ENCODE data around the gene AKT3.

AKT3 gene

DNA sequence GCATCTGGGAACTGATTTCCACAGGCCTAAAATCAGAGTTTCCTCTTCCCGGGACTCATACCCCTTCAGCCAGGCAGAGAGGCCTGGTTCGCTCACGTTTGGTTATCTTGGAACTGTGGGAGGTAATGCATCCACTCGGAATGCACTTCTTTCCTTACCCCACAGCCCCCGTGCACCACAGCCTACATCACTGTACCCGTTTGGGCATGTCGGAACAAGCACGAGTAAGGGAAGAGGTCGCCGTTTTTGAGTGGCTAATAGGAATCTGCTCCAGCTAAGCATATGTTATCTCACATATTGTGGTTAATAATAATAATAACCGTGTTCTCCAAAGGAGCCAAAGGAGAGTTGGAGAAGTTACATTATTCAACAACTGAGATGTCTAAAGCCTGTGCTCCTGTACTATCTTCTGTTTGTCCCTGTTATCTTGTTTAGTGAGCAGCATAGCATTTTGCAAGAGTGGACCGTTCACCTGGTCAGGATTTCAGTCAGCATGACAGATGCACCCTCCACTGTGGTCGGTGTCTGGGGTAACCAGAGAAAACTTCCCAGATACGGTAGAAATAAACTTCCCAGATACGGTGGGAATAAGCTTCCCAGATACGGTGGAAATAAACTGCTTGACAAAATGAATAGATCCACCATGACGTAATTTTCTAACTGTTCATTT lies 395.6 kb downstream of the AKT3 start:
- DNase-seq (ENCODE audit: extremely low spot score, insufficient read length, low read depth) (no peak), FAIRE-seq (no peak)

- DNase-seq (ENCODE audit: extremely low spot score, insufficient read length, low read depth) (no peak), FAIRE-seq (no peak)
Observed at GRCh38 chr1:243452092-243452491, 398.0 kb downstream of the AKT3 start.

- FAIRE-seq (no peak), DNase-seq (ENCODE audit: extremely low spot score, insufficient read length, low read depth) (no peak)
Observed at GRCh38 chr1:243449373-243449772, 400.7 kb downstream of the AKT3 start.

- DNase-seq (ENCODE audit: extremely low spot score, insufficient read length, low read depth) (no peak), FAIRE-seq (no peak)
Observed at GRCh38 chr1:243447844-243448243, 402.2 kb downstream of the AKT3 start.

GRCh38 chr1:243447347-243447746 lies 402.7 kb downstream of the AKT3 start:
- DNase-seq (ENCODE audit: extremely low spot score, insufficient read length, low read depth) = no peak

DNA sequence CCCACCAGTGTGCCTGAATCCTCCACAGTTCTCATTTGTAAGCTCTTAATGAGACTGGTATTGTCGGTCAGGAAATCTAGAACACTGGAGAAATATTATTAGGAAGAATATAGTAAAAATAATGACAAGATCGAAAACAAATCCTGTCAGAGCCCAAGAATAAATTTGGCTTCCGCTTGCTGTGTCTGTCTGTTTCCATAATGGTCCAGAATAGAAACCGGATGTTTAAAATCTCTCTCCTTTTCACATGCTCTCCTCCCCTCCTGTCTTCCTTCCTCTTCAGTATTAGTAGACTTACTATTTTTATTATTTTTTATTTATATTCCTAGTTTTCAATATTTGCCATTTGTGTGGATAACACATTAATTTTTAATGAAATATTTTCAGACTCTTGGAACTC lies 406.5 kb downstream of the AKT3 start:
- FAIRE-seq (no peak), DNase-seq (ENCODE audit: extremely low spot score, insufficient read length, low read depth) (no peak)

More at GRCh38 chr1:243447347-243447746, 402.7 kb downstream of the AKT3 start:
- no peak for FAIRE-seq

- FAIRE-seq (no peak), DNase-seq (ENCODE audit: extremely low spot score, insufficient read length, low read depth) (no peak)
Observed at GRCh38 chr1:243441601-243442000, 408.4 kb downstream of the AKT3 start.

DNA sequence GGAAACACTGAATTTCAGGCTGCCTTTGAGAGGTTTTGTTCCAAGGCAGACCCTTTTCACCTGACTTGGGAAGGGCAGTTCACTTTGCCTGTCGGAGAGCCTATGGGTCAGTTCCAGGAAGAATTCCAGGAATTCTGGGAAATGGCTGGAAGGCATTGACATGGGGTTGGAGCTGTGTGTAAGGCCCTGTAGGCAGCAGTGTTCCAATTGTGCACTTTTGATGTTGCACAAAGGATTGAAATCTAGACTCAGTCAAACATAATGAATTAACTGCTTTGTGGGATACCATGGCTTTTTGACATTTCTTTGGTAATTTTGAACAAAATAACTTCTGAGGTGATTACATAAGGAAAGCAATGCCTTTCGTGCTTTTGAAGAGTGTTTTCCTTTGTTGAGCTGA lies 409.6 kb downstream of the AKT3 start:
- FAIRE-seq (no peak), DNase-seq (ENCODE audit: extremely low spot score, insufficient read length, low read depth) (no peak)

DNA sequence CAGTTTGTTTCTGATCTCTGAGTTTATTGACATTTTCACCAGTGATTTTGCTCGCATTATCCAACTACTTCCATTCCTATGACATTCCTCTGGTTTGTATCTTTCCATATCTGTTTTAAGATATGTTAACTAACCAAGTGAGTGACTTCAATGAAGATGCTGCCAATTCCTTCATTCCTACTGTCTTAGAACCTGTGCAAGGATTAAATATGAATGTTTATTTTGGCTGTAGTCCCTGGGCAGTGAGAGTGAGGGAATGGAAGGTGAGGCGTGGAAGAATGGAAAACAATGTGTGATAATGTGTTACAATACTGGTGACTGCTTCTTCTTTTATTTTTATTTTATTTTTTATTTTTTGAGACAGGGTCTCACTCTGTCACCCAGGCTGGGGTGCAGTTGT lies 411.2 kb downstream of the AKT3 start:
- no peak for DNase-seq (ENCODE audit: extremely low spot score, insufficient read length, low read depth)
- no peak for FAIRE-seq
